Dendritic cell treated with granulocyte-macrophage colony-stimulating factor and Interleukin-4, amounts not matched to agents 40 ng/mL and 50 ng/mL, for 4 days (primary cell): ENCODE results near the gene MLST8.
A peak's percentile ranks its signal among the peaks of the same experiment; 100 is the strongest.
"Not testable (repeated sequence)": the region's sequence is repeated elsewhere in the genome, so short reads cannot be mapped to it uniquely, and the experiment has no call there.

ENCODE experiments used
- H3K27ac Mint-ChIP-seq: one replicate; pipeline ENCODE4 v1.8.0; 2022; ENCODE audit warnings: mild to moderate bottlenecking, mixed read lengths
- H3K27me3 Mint-ChIP-seq: one replicate; pipeline ENCODE4 v1.8.0; 2022; ENCODE audit warnings: mild to moderate bottlenecking, mixed read lengths
- H3K36me3 Mint-ChIP-seq: one replicate; pipeline ENCODE4 v1.8.0; 2022; ENCODE audit warnings: low read depth, mixed read lengths
- H3K4me1 Mint-ChIP-seq: one replicate; pipeline ENCODE4 v1.8.0; 2022; ENCODE audit warnings: low read depth, mixed read lengths
- H3K4me3 Mint-ChIP-seq: one replicate; pipeline ENCODE4 v1.8.0; 2022; ENCODE audit warnings: mild to moderate bottlenecking, moderate library complexity, mixed read lengths
- H3K9me3 Mint-ChIP-seq: one replicate; pipeline ENCODE4 v1.8.0; 2022; ENCODE audit warnings: mixed read lengths
- intact Hi-C: fragments of 100-400 bp; cut with micrococcal nuclease; formaldehyde crosslinking; loops from one replicate; pipeline ENCODE4 v1.15.0; 2022

The MLST8 gene

GRCh38 chr16:2238838-2239675, 33.8 kb downstream of the MLST8 start:
- H3K4me3 Mint-ChIP-seq = no peak overlapping the region
- peaks cover 53% of the 10 kb centered on the region for H3K27me3 Mint-ChIP-seq
- peaks cover 40% of the 10 kb centered on the region for H3K4me1 Mint-ChIP-seq
- peaks cover 66% of the 10 kb centered on the region for H3K36me3 Mint-ChIP-seq
- no peaks in the 10 kb centered on the region for H3K9me3 Mint-ChIP-seq
- H3K27ac Mint-ChIP-seq = no peak overlapping the region
- intact Hi-C loops = no loop called here

GRCh38 chr16:2240331-2240730, 35.1 kb downstream of the MLST8 start:
- H3K4me3 Mint-ChIP-seq, intact Hi-C loops, H3K27ac Mint-ChIP-seq, H3K9me3 Mint-ChIP-seq: not testable (repeated sequence)
- Mint-ChIP-seq H3K4me1 (peaks cover 49% of the 10 kb centered on the region), H3K36me3 (peaks cover 66% of the 10 kb centered on the region), H3K27me3 (peaks cover 42% of the 10 kb centered on the region)

DNA sequence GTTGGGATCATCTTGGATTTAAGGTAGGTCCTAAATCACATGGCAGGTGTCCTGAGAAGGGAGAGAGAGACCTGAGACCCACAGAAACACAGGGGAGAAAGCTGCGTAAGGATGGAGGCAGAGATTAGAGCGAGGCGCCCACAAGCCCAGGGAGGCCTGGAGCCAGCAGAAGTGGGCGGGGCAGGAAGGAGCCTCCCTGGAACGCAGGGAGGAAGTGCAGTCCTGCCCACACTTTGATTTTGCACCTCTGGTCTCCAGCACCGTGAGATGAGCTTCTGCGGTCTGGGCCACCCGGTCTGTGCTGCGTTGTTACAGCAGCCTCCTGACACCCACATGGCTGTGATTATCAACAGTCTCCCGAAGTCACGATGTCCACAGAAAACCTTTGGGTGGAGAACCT, 37.3 kb downstream of the MLST8 start:
- H3K9me3 Mint-ChIP-seq = no peaks in the 10 kb centered on the region
- intact Hi-C loops = no loop called here
- H3K27ac Mint-ChIP-seq = no peak overlapping the region
- no peak overlapping the region for H3K4me3 Mint-ChIP-seq
- H3K27me3 Mint-ChIP-seq = peaks cover 19% of the 10 kb centered on the region
- peaks cover 29% of the 10 kb centered on the region for H3K4me1 Mint-ChIP-seq
- H3K36me3 Mint-ChIP-seq = peaks cover 81% of the 10 kb centered on the region

DNA sequence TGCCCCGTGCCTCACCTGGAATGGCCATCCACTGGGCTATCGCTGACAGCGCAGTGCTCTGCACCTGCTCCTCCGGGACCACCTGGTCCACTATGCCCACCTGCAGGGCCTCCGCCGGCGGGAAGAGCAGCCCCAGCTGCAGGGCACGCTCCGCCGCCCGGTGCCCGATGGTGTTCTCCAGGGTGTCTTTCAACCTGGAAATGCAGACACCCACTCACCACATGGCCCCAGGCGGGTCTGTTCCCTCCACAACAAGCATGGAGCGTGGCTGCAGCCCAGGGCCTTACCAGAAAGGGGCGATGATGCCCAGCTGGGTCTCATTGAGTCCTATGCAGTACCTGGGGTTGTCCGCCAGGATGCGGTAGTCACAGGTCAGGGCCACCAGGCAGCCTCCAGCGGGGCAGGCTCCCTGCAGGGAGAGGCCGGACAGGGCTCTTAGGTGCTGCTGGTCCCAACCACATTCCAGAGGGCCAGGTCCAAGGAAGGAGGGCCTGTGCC, 37.8 kb downstream of the MLST8 start:
- Mint-ChIP-seq H3K9me3 (no peaks in the 10 kb centered on the region), H3K4me1 (peaks cover 27% of the 10 kb centered on the region), H3K4me3 (no peak overlapping the region), H3K27ac (no peak overlapping the region), H3K36me3 (peaks cover 86% of the 10 kb centered on the region), H3K27me3 (peaks cover 14% of the 10 kb centered on the region)
- intact Hi-C loops = no loop called here

GRCh38 chr16:2243781-2244180, 38.5 kb downstream of the MLST8 start:
- H3K4me3 Mint-ChIP-seq = no peak overlapping the region
- intact Hi-C loops = no loop called here
- no peaks in the 10 kb centered on the region for H3K9me3 Mint-ChIP-seq
- peaks cover 7% of the 10 kb centered on the region for H3K27me3 Mint-ChIP-seq
- H3K27ac Mint-ChIP-seq = no peak overlapping the region
- peaks cover 91% of the 10 kb centered on the region for H3K36me3 Mint-ChIP-seq
- H3K4me1 Mint-ChIP-seq = peaks cover 27% of the 10 kb centered on the region

DNA sequence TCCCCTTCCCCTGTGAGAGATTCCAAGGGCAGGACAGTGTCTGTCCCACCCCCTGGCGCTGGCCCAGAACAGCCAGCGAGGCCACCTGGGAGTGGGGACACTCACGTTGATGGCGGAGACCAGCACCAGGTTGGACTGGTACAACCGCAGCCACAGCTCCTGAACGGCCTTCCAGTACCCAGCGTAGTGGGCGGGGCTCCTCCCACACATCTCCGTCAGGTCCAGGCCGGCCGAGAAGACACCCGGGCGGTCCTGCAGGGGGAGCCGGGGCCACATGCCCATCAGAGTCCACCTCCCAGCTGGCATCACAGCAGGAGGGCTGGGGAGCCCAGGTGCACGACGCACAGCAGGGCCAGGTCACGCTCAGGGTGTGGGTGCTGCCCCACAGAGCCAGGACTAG, 39.0 kb downstream of the MLST8 start:
- Mint-ChIP-seq H3K9me3 (no peaks in the 10 kb centered on the region), H3K36me3 (peaks cover 86% of the 10 kb centered on the region), H3K4me3 (no peak overlapping the region), H3K27ac (no peak overlapping the region), H3K27me3 (peaks cover 2% of the 10 kb centered on the region), H3K4me1 (peaks cover 27% of the 10 kb centered on the region)
- intact Hi-C loops = no loop called here

GRCh38 chr16:2244926-2245795, 39.9 kb downstream of the MLST8 start:
- Mint-ChIP-seq H3K27me3 (no peaks in the 10 kb centered on the region), H3K36me3 (peaks cover 78% of the 10 kb centered on the region), H3K9me3 (no peaks in the 10 kb centered on the region), H3K4me1 (peaks cover 27% of the 10 kb centered on the region), H3K27ac (no peak overlapping the region), H3K4me3 (no peak overlapping the region)
- intact Hi-C loops = no loop called here

- intact Hi-C loops = no loop called here
- Mint-ChIP-seq H3K36me3 (peaks cover 72% of the 10 kb centered on the region), H3K4me3 (no peak overlapping the region), H3K4me1 (peaks cover 34% of the 10 kb centered on the region), H3K27ac (no peak overlapping the region), H3K9me3 (no peaks in the 10 kb centered on the region), H3K27me3 (no peaks in the 10 kb centered on the region)
These were observed 41.1 kb downstream of the MLST8 start for GRCh38 chr16:2246301-2246885.

- H3K36me3 Mint-ChIP-seq = peaks cover 61% of the 10 kb centered on the region
- intact Hi-C loops = loop anchor here (1.0 kb wide), 2 partner anchors 18 to 27 kb away; partner anchors contain the start of genes E4F1 and RNPS1
- H3K27me3 Mint-ChIP-seq = no peaks in the 10 kb centered on the region
- H3K4me1 Mint-ChIP-seq = peaks cover 12% of the 10 kb centered on the region
- peak overlapping the region; percentile 88 for H3K4me3 Mint-ChIP-seq
- no peaks in the 10 kb centered on the region for H3K9me3 Mint-ChIP-seq
- H3K27ac Mint-ChIP-seq = peak overlapping the region; percentile 85
These were observed 45.5 kb downstream of the MLST8 start for GRCh38 chr16:2250652-2251295.

- Mint-ChIP-seq H3K27me3 (no peaks in the 10 kb centered on the region), H3K27ac (peak within 1 kb of the TSS; percentile 85), H3K4me1 (peaks cover 12% of the 10 kb centered on the region), H3K4me3 (peak within 1 kb of the TSS; percentile 88), H3K36me3 (peaks cover 61% of the 10 kb centered on the region), H3K9me3 (no peaks in the 10 kb centered on the region)
- intact Hi-C loops = loop anchor here (1.0 kb wide), 2 partner anchors 17 to 28 kb away; partner anchors contain the start of genes E4F1 and RNPS1
These were observed 46.2 kb downstream of the MLST8 start, which contains the start of gene ECI1 for GRCh38 chr16:2251296-2252111. ECI1 (minus strand) TSS chr16:2251587; CDS start chr16:2251566, 21 bp downstream.

DNA sequence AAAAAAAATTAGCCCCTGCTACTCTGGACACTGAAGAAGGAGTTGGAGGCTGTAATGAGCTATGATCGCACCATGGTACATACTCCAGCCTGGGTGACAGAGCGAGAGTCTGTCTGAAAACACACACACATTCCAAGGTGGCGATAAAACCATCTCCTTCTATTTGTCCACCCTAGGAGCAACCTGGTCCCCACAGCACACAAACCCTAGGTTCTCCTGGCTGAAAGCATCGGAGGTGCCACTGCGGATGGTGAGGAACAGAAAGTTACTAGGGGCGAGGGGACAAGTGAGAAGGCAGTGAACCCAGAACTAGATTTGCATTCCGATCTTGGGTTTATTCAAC, 47.5 kb downstream of the MLST8 start:
- intact Hi-C loops = no loop called here
- Mint-ChIP-seq H3K4me1 (peaks cover 12% of the 10 kb centered on the region), H3K4me3 (no peak overlapping the region), H3K27ac (no peak overlapping the region), H3K9me3 (no peaks in the 10 kb centered on the region), H3K36me3 (peaks cover 61% of the 10 kb centered on the region), H3K27me3 (no peaks in the 10 kb centered on the region)

GRCh38 chr16:2253293-2253692, 48.0 kb downstream of the MLST8 start:
- no peaks in the 10 kb centered on the region for H3K9me3 Mint-ChIP-seq
- H3K4me3 Mint-ChIP-seq = no peak overlapping the region
- intact Hi-C loops = no loop called here
- H3K27me3 Mint-ChIP-seq = no peaks in the 10 kb centered on the region
- H3K36me3 Mint-ChIP-seq = peaks cover 61% of the 10 kb centered on the region
- no peak overlapping the region for H3K27ac Mint-ChIP-seq
- H3K4me1 Mint-ChIP-seq = peaks cover 12% of the 10 kb centered on the region
